B cell (primary cell): Measurements from ENCODE around the gene RALY.

ENCODE experiments used
- EZH2 ChIP-seq: IDR thresholded peaks from 2 replicates; pipeline ENCODE4 v1.6.1; 2012; ENCODE audit warnings: borderline replicate concordance, low read depth, mild to moderate bottlenecking, moderate library complexity, low read length; ENCODE audit not compliant: insufficient read depth, poor library complexity, severe bottlenecking
- TF ChIP-seq, protein P1 (sequence below): fragments of 200-600 bp; IDR thresholded peaks from one replicate; pipeline ENCODE4 v1.8.0; 2022; ENCODE audit warnings: antibody characterized with exemption, mild to moderate bottlenecking

DNA sequence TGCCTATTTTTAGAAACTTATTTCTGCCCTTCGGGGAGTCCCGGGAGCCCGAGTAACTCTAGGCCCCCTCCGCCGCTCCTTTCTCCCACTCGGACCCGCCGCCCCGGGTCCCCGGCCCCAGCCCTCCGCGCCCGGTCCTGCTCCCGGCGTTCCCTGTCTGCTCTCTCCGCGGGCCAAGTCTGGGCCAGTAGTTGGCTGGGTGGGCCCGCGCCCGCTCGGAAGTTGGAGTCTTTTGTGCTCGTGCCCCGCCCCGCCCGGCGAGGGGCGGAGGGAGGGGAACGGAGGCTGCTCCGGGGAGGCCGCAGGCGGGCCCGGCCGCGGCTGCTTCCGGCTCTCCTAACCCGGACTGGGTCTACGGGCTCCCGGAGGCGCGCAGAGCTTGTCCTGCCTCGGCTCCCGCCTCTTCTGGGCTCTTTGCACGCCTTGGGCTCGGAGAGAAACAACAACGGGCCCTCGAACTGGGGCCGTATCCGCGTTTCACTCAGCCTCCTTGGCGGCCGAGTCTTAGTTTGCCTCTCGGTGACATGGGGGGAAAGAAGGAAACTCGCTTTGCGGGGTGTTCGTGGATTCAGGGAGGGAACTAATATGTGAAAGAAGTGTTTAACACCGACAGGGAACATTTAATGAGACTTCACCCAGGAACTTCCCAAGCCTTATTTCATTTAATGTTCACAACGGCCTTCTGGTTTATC lies 657 bp downstream of the RALY start:
- TF ChIP-seq, protein P1, sequence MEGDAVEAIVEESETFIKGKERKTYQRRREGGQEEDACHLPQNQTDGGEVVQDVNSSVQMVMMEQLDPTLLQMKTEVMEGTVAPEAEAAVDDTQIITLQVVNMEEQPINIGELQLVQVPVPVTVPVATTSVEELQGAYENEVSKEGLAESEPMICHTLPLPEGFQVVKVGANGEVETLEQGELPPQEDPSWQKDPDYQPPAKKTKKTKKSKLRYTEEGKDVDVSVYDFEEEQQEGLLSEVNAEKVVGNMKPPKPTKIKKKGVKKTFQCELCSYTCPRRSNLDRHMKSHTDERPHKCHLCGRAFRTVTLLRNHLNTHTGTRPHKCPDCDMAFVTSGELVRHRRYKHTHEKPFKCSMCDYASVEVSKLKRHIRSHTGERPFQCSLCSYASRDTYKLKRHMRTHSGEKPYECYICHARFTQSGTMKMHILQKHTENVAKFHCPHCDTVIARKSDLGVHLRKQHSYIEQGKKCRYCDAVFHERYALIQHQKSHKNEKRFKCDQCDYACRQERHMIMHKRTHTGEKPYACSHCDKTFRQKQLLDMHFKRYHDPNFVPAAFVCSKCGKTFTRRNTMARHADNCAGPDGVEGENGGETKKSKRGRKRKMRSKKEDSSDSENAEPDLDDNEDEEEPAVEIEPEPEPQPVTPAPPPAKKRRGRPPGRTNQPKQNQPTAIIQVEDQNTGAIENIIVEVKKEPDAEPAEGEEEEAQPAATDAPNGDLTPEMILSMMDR = no peak
- TF ChIP-seq EZH2 = no peak
